NB4 (cell line): Measurements from ENCODE around the gene TSN.

Source experiments
- DNase-seq: peaks from one replicate; pipeline ENCODE4 v3.0.0; 2010; ENCODE audit warnings: low read depth
- H3K4me3 ChIP-seq: one replicate; pipeline ENCODE4 v1.5.1; 2011; ENCODE audit warnings: mild to moderate bottlenecking, low read depth, low read length, moderate library complexity
- MYC ChIP-seq: IDR thresholded peaks from 2 replicates; pipeline ENCODE4 v1.6.1; 2011; ENCODE audit warnings: low read depth, low read length
- POLR2A ChIP-seq: IDR thresholded peaks from 2 replicates; pipeline ENCODE4 v1.6.1; 2011; ENCODE audit warnings: mild to moderate bottlenecking; ENCODE audit not compliant: insufficient read length; ENCODE audit errors: extremely low read depth
- TF ChIP-seq, protein P1 (sequence below): IDR thresholded peaks from 2 replicates; pipeline ENCODE4 v1.6.1; 2011; ENCODE audit warnings: low read depth, low read length
- TF ChIP-seq, protein P2 (sequence below): IDR thresholded peaks from one replicate; pipeline ENCODE4 v1.5.1; 2012; ENCODE audit warnings: low read depth, low read length

Gene TSN

DNA sequence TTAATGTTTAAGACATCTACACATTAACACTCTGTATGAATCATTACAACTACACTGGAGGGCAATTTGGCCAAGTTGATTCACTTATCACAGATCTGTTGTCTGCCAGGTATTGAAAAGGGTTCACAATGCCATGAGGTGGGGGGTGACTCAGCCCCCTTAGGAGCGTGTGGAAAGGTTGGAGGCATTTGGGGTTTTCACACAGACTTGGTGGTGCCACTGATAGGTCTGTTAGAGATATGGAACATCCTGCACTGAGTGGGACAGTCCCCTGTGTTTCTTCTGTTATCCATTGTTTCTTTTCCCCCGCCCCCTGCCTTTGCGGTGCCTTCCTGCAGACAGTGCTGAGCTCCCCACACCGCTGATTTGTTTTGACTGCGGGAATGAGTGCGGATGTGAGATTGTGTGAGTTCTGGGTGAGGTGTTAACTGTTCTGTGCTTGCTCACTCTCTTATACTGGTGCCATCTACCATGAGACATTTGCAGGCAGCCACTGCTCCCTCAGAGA lies 9.3 kb upstream of the TSN start:
- no peak for TF ChIP-seq MYC
- TF ChIP-seq, protein P1, sequence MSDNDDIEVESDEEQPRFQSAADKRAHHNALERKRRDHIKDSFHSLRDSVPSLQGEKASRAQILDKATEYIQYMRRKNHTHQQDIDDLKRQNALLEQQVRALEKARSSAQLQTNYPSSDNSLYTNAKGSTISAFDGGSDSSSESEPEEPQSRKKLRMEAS, result no peak
- TF ChIP-seq, protein P2, sequence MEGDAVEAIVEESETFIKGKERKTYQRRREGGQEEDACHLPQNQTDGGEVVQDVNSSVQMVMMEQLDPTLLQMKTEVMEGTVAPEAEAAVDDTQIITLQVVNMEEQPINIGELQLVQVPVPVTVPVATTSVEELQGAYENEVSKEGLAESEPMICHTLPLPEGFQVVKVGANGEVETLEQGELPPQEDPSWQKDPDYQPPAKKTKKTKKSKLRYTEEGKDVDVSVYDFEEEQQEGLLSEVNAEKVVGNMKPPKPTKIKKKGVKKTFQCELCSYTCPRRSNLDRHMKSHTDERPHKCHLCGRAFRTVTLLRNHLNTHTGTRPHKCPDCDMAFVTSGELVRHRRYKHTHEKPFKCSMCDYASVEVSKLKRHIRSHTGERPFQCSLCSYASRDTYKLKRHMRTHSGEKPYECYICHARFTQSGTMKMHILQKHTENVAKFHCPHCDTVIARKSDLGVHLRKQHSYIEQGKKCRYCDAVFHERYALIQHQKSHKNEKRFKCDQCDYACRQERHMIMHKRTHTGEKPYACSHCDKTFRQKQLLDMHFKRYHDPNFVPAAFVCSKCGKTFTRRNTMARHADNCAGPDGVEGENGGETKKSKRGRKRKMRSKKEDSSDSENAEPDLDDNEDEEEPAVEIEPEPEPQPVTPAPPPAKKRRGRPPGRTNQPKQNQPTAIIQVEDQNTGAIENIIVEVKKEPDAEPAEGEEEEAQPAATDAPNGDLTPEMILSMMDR, result no peak
- no peak for TF ChIP-seq POLR2A
- DNase-seq, result no peak
- no peak overlapping the region for H3K4me3 ChIP-seq

DNA sequence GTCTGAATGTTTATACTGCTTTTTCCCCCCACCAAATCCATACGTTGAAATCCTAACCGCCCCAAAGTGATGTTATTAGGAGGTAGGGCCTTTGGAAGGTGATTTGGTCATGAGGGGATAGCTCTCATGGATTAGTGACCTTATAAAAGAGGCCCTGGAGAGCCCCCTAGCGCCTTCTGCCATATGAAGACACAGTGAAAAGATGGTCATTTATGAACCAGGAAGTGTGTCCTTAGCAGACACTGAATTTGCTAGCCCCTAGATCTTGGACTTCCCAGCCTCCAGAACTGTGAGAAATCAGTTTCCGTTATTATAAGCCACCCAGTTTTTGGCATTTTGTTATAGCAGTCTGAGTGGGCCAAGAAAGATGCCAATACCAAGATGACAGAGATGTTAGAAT lies 7.2 kb upstream of the TSN start:
- no peak overlapping the region for H3K4me3 ChIP-seq
- TF ChIP-seq MYC, result no peak
- TF ChIP-seq, protein P2, result peak; percentile 49
- DNase-seq, result peak; percentile 76

- peak; percentile 42 for DNase-seq
- TF ChIP-seq, protein P1, result no peak
- TF ChIP-seq, protein P2, result no peak
- TF ChIP-seq POLR2A (no peak), MYC (no peak)
- H3K4me3 ChIP-seq, result peak overlapping the region; percentile 99
Measured at GRCh38 chr2:121754851-121755236, 607 bp upstream of the TSN start.

DNA sequence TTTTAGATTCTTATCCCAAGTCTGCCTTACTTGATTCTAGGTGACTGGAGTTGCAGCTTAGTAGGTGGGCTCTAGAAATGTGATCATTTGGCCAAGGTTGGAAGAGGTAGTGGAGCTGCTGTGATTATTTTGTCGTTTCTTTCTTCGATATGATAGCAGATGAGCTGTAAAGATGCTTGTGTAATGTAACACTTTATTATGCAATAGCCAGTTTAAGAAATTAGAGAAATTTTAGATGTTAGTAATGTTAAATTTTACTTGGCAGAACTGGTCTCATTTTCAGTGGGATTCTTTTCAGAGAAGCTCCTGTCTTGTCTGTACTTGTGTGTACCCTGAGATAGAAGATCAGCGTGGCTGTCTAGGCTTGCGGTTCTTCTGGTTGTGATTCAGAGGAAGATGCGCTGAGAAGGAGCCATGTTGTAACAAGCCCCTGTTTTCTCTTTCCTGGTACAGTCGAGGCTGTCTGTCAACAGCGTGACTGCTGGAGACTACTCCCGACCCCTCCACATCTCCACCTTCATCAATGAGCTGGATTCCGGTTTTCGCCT lies 9.3 kb downstream of the TSN start:
- DNase-seq, result no peak
- H3K4me3 ChIP-seq, result no peak overlapping the region
- TF ChIP-seq MYC, result no peak
- TF ChIP-seq, protein P1, result no peak
- TF ChIP-seq, protein P2, result no peak
- TF ChIP-seq POLR2A, result no peak

- no peak overlapping the region for H3K4me3 ChIP-seq
- TF ChIP-seq, protein P1, result no peak
- TF ChIP-seq, protein P2, result no peak
- no peak for TF ChIP-seq MYC
- DNase-seq, result no peak
Measured at GRCh38 chr2:121766624-121767023, 11.2 kb downstream of the TSN start.
